ENCODE data around the gene NAA60.

Gene NAA60

GRCh38 chr16:3486506-3487215 is 43.2 kb downstream of the NAA60 start:
- TF ChIP-seq CTCF (IDR thresholded peaks at IDR 0.05; ENCODE audit: borderline replicate concordance, control extremely low read depth, extremely low read depth, insufficient read depth, missing control alignments): no peak
- DNase-seq (ENCODE audit: low spot score): no peak
- in situ Hi-C loops (cut with MboI; ENCODE audit: low sequenced_read_pairs, unreplicated experiment): no loop called here

GRCh38 chr16:3487521-3488410 is 44.3 kb downstream of the NAA60 start:
- in situ Hi-C loops (cut with MboI; ENCODE audit: low sequenced_read_pairs, unreplicated experiment): no loop called here
- no peak for DNase-seq (ENCODE audit: low spot score)
- TF ChIP-seq CTCF (IDR thresholded peaks at IDR 0.05; ENCODE audit: borderline replicate concordance, control extremely low read depth, extremely low read depth, insufficient read depth, missing control alignments): no peak

- in situ Hi-C loops (cut with MboI; ENCODE audit: low sequenced_read_pairs, unreplicated experiment): no loop called here
- no peak for DNase-seq (ENCODE audit: low spot score)
- TF ChIP-seq CTCF (IDR thresholded peaks at IDR 0.05; ENCODE audit: borderline replicate concordance, control extremely low read depth, extremely low read depth, insufficient read depth, missing control alignments): no peak
Observed at GRCh38 chr16:3488801-3489200, 45.3 kb downstream of the NAA60 start.

- in situ Hi-C loops (cut with MboI; ENCODE audit: low sequenced_read_pairs, unreplicated experiment): no loop called here
- peak; percentile 23 for TF ChIP-seq CTCF (IDR thresholded peaks at IDR 0.05; ENCODE audit: borderline replicate concordance, control extremely low read depth, extremely low read depth, insufficient read depth, missing control alignments)
- DNase-seq (ENCODE audit: low spot score): peak; percentile 66
Observed at GRCh38 chr16:3490911-3491629, 47.6 kb downstream of the NAA60 start.

GRCh38 chr16:3492356-3492755 is 48.9 kb downstream of the NAA60 start:
- TF ChIP-seq CTCF (IDR thresholded peaks at IDR 0.05; ENCODE audit: borderline replicate concordance, control extremely low read depth, extremely low read depth, insufficient read depth, missing control alignments): no peak
- in situ Hi-C loops (cut with MboI; ENCODE audit: low sequenced_read_pairs, unreplicated experiment): no loop called here
- DNase-seq (ENCODE audit: low spot score): no peak

GRCh38 chr16:3494386-3494973 is 51.0 kb downstream of the NAA60 start:
- in situ Hi-C loops (cut with MboI; ENCODE audit: low sequenced_read_pairs, unreplicated experiment): no loop called here
- TF ChIP-seq CTCF (IDR thresholded peaks at IDR 0.05; ENCODE audit: borderline replicate concordance, control extremely low read depth, extremely low read depth, insufficient read depth, missing control alignments): no peak
- peak; percentile 18 for DNase-seq (ENCODE audit: low spot score)
